ENCODE measurements around the gene GGA3. TPM values are rescaled to one million over a fixed set of nuclear protein-coding genes. Genes with fewer than 3 reads are reported as not detected.

GGA3 gene
- total RNA-seq, 6 experiments from 2014 or later: 12.4 to 18.9 (median 15.8) TPM

GRCh38 chr17:75240394-75241142 is 20.8 kb downstream of the GGA3 start:
- peaks cover 0 to 3% (median 0%) of the 10 kb centered on the region in 4 donors for H3K4me1 ChIP-seq
- H3K4me3 ChIP-seq: no peak overlapping the region
- DNase-seq (no peak), ATAC-seq (peak in 3 of 4 donors; percentile 8 to 48 (median 9))
- H3K9me3 ChIP-seq: no peaks in the 10 kb centered on the region
- intact Hi-C loops (cut with DNase I): no loop called here
- H3K36me3 ChIP-seq: peaks cover 0 to 82% (median 25%) of the 10 kb centered on the region in 4 donors
- no peaks in the 10 kb centered on the region for H3K27me3 ChIP-seq
- no peak for TF ChIP-seq POLR2A (IDR thresholded peaks at IDR 0.05)
- TF ChIP-seq, protein P1, sequence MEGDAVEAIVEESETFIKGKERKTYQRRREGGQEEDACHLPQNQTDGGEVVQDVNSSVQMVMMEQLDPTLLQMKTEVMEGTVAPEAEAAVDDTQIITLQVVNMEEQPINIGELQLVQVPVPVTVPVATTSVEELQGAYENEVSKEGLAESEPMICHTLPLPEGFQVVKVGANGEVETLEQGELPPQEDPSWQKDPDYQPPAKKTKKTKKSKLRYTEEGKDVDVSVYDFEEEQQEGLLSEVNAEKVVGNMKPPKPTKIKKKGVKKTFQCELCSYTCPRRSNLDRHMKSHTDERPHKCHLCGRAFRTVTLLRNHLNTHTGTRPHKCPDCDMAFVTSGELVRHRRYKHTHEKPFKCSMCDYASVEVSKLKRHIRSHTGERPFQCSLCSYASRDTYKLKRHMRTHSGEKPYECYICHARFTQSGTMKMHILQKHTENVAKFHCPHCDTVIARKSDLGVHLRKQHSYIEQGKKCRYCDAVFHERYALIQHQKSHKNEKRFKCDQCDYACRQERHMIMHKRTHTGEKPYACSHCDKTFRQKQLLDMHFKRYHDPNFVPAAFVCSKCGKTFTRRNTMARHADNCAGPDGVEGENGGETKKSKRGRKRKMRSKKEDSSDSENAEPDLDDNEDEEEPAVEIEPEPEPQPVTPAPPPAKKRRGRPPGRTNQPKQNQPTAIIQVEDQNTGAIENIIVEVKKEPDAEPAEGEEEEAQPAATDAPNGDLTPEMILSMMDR (IDR thresholded peaks at IDR 0.05): peak; percentile 21 to 44 (median 32)
- no peak overlapping the region for H3K27ac ChIP-seq
- WGBS (ENCODE audit: insufficient coverage, low coverage, low lambda C conversion rate, missing lambda C conversion rate): 50% methylated on average over 3 of the region's 23 CpGs

DNA sequence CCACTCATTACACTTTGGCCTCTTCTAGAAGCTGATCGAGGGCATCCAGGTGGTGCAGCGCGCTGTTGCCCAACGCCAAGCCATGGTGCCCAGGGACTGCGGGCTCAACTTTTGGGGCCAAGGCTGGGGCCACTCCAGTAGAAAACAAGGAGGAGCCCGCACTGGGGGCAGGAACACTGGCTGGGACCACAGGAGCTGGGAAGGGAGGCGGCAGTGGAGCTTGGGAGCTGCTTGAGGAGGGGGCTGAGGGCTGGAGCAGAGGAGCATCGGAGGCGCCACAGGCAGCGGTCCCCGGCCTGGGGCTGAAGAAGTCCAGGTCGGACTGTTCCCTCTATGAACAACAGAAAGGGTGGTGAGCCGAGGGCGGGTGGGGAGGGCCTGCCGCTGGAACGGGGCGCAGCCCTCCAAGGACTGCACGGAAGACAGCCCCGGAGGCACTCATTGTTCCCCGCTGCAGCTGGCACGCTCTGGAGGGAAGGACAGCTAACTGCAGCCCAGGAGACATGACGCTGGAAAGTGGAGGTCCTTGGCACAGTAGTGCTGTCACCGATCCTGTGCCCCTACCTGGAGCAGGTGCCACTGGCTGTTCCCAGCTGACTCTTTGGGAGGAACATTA is 21.5 kb downstream of the GGA3 start:
- intact Hi-C loops (cut with DNase I): no loop called here
- H3K9me3 ChIP-seq: no peaks in the 10 kb centered on the region
- no peak overlapping the region for H3K27ac ChIP-seq
- no peak overlapping the region for H3K4me3 ChIP-seq
- ATAC-seq (no peak), DNase-seq (no peak)
- H3K4me1 ChIP-seq: peaks cover 0 to 3% (median 0%) of the 10 kb centered on the region in 4 donors
- TF ChIP-seq POLR2A (IDR thresholded peaks at IDR 0.05): no peak
- TF ChIP-seq, protein P1 (IDR thresholded peaks at IDR 0.05): no peak
- WGBS (ENCODE audit: insufficient coverage, low coverage, low lambda C conversion rate, missing lambda C conversion rate): 50% methylated on average over 7 of the region's 23 CpGs
- H3K36me3 ChIP-seq: peaks cover 0 to 82% (median 29%) of the 10 kb centered on the region in 4 donors
- H3K27me3 ChIP-seq: no peaks in the 10 kb centered on the region

DNA sequence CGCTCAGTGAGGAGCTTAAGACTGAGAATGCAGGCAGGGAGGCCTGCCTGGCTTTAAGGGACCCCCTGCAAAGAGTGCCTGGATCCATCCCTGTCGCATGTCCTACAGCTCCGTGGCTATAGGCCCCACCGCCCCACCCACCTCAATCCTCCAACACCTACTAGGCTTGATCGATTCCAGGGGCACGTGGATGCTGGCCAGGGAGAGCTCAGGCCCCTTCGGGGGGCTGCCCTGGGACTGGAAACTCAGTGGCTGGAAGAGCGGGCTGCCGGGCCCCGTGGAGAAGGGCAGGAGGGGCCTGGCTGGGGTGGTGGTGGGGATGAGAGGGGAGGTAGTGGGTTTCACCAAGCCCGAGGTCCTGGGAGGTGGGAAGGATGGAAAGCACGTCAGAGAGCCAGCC is 22.2 kb downstream of the GGA3 start:
- no peak for DNase-seq
- no peak for ATAC-seq
- Histone ChIP-seq H3K4me1 (peaks cover 0 to 3% (median 0%) of the 10 kb centered on the region in 4 donors), H3K36me3 (peaks cover 0 to 82% (median 32%) of the 10 kb centered on the region in 4 donors), H3K9me3 (no peaks in the 10 kb centered on the region), H3K27me3 (no peaks in the 10 kb centered on the region), H3K4me3 (no peak overlapping the region), H3K27ac (no peak overlapping the region)
- 60% methylated on average over 2 of the region's 12 CpGs for WGBS (ENCODE audit: insufficient coverage, low coverage, low lambda C conversion rate, missing lambda C conversion rate)
- TF ChIP-seq, protein P1 (IDR thresholded peaks at IDR 0.05): no peak
- no peak for TF ChIP-seq POLR2A (IDR thresholded peaks at IDR 0.05)
- intact Hi-C loops (cut with DNase I): no loop called here

GRCh38 chr17:75238684-75239191 is 22.7 kb downstream of the GGA3 start:
- H3K36me3 ChIP-seq: peaks cover 0 to 84% (median 33%) of the 10 kb centered on the region in 4 donors
- H3K4me1 ChIP-seq: peaks cover 0 to 3% (median 0%) of the 10 kb centered on the region in 4 donors
- H3K27me3 ChIP-seq: no peaks in the 10 kb centered on the region
- no peak overlapping the region for H3K4me3 ChIP-seq
- peak in 1 of 3 donors; percentile 54 for DNase-seq
- TF ChIP-seq, protein P1 (IDR thresholded peaks at IDR 0.05): peak; percentile 70 to 89 (median 86)
- no peak for TF ChIP-seq POLR2A (IDR thresholded peaks at IDR 0.05)
- no peak overlapping the region for H3K27ac ChIP-seq
- H3K9me3 ChIP-seq: no peaks in the 10 kb centered on the region
- intact Hi-C loops (cut with DNase I): no loop called here
- peak; percentile 71 to 80 (median 76) for ATAC-seq
- 53% methylated on average over 4 of the region's 13 CpGs for WGBS (ENCODE audit: insufficient coverage, low coverage, low lambda C conversion rate, missing lambda C conversion rate)
